ENCODE results near the gene PWWP2B. TPM values are rescaled to one million over a fixed set of nuclear protein-coding genes. Genes with fewer than 3 reads are reported as not detected.

The PWWP2B gene
- total and polyA plus RNA-seq, 4 donors: 2.0 to 8.7 (median 5.2) TPM

- intact Hi-C loops (cut with DNase I): no loop called here
- Histone ChIP-seq H3K9me3 (ENCODE audit: control insufficient read depth, low read length) (no peaks in the 10 kb centered on the region), H3K4me1 (ENCODE audit: control insufficient read depth in 1 of 2, insufficient read depth in 2 of 2, low read length in 2 of 2) (no peaks in the 10 kb centered on the region), H3K36me3 (ENCODE audit: control insufficient read depth in 1 of 2, insufficient read depth in 2 of 2, low read length in 1 of 2) (peaks cover 0 to 2% of the 10 kb centered on the region in 2 donors), H3K27me3 (ENCODE audit: control insufficient read depth in 1 of 2, insufficient read depth in 2 of 2, low read length in 1 of 2) (no peaks in the 10 kb centered on the region), H3K4me3 (ENCODE audit: low read length in 2 of 2) (no peak overlapping the region), H3K27ac (ENCODE audit: low read depth in 1 of 2, low read length in 2 of 2) (no peak overlapping the region)
- peak in 1 of 2 donors; percentile 38 for DNase-seq
- ATAC-seq (ENCODE audit: low FRiP score): no peak
- 83 to 91% methylated on average over 9 of the region's 9 CpGs for WGBS, 2 donors
Measured at GRCh38 chr10:132366499-132366898, 30.5 kb upstream of the PWWP2B start.

- Histone ChIP-seq H3K36me3 (ENCODE audit: control insufficient read depth in 1 of 2, insufficient read depth in 2 of 2, low read length in 1 of 2) (peaks cover 0 to 2% of the 10 kb centered on the region in 2 donors), H3K27me3 (ENCODE audit: control insufficient read depth in 1 of 2, insufficient read depth in 2 of 2, low read length in 1 of 2) (no peaks in the 10 kb centered on the region), H3K27ac (ENCODE audit: low read depth in 1 of 2, low read length in 2 of 2) (no peak overlapping the region), H3K4me1 (ENCODE audit: control insufficient read depth in 1 of 2, insufficient read depth in 2 of 2, low read length in 2 of 2) (no peaks in the 10 kb centered on the region), H3K4me3 (ENCODE audit: low read length in 2 of 2) (no peak overlapping the region), H3K9me3 (ENCODE audit: control insufficient read depth, low read length) (no peaks in the 10 kb centered on the region)
- no peak for ATAC-seq (ENCODE audit: low FRiP score)
- intact Hi-C loops (cut with DNase I): no loop called here
- 73 to 94% methylated on average over 4 of the region's 4 CpGs for WGBS, 2 donors
- DNase-seq: no peak
Measured at GRCh38 chr10:132368391-132368790, 28.6 kb upstream of the PWWP2B start.

GRCh38 chr10:132368881-132369635 is 27.9 kb upstream of the PWWP2B start:
- intact Hi-C loops (cut with DNase I): no loop called here

GRCh38 chr10:132369636-132370185 is 27.3 kb upstream of the PWWP2B start:
- no peak for ATAC-seq (ENCODE audit: low FRiP score)
- 90 to 93% methylated on average over 13 of the region's 13 CpGs for WGBS, 2 donors
- H3K27ac ChIP-seq (ENCODE audit: low read depth in 1 of 2, low read length in 2 of 2): no peak overlapping the region
- H3K36me3 ChIP-seq (ENCODE audit: control insufficient read depth in 1 of 2, insufficient read depth in 2 of 2, low read length in 1 of 2): peaks cover 0 to 2% of the 10 kb centered on the region in 2 donors
- peak; percentile 18 to 65 for DNase-seq
- H3K4me1 ChIP-seq (ENCODE audit: control insufficient read depth in 1 of 2, insufficient read depth in 2 of 2, low read length in 2 of 2): no peaks in the 10 kb centered on the region
- no peaks in the 10 kb centered on the region for H3K9me3 ChIP-seq (ENCODE audit: control insufficient read depth, low read length)
- no peaks in the 10 kb centered on the region for H3K27me3 ChIP-seq (ENCODE audit: control insufficient read depth in 1 of 2, insufficient read depth in 2 of 2, low read length in 1 of 2)
- H3K4me3 ChIP-seq (ENCODE audit: low read length in 2 of 2): no peak overlapping the region
- intact Hi-C loops (cut with DNase I): no loop called here

More at GRCh38 chr10:132368881-132369635, 27.9 kb upstream of the PWWP2B start:
- Histone ChIP-seq H3K4me3 (ENCODE audit: low read length in 2 of 2) (no peak overlapping the region), H3K27me3 (ENCODE audit: control insufficient read depth in 1 of 2, insufficient read depth in 2 of 2, low read length in 1 of 2) (no peaks in the 10 kb centered on the region), H3K9me3 (ENCODE audit: control insufficient read depth, low read length) (no peaks in the 10 kb centered on the region), H3K36me3 (ENCODE audit: control insufficient read depth in 1 of 2, insufficient read depth in 2 of 2, low read length in 1 of 2) (peaks cover 0 to 2% of the 10 kb centered on the region in 2 donors), H3K4me1 (ENCODE audit: control insufficient read depth in 1 of 2, insufficient read depth in 2 of 2, low read length in 2 of 2) (no peaks in the 10 kb centered on the region), H3K27ac (ENCODE audit: low read depth in 1 of 2, low read length in 2 of 2) (no peak overlapping the region)
- DNase-seq (peak in 1 of 2 donors; percentile 24), ATAC-seq (ENCODE audit: low FRiP score) (no peak)
- 82 to 85% methylated on average over 9 of the region's 9 CpGs for WGBS, 2 donors

GRCh38 chr10:132370426-132371340 is 26.3 kb upstream of the PWWP2B start:
- Histone ChIP-seq H3K27me3 (ENCODE audit: control insufficient read depth in 1 of 2, insufficient read depth in 2 of 2, low read length in 1 of 2) (no peaks in the 10 kb centered on the region), H3K27ac (ENCODE audit: low read depth in 1 of 2, low read length in 2 of 2) (no peak overlapping the region), H3K9me3 (ENCODE audit: control insufficient read depth, low read length) (no peaks in the 10 kb centered on the region), H3K4me3 (ENCODE audit: low read length in 2 of 2) (no peak overlapping the region), H3K36me3 (ENCODE audit: control insufficient read depth in 1 of 2, insufficient read depth in 2 of 2, low read length in 1 of 2) (peaks cover 0 to 2% of the 10 kb centered on the region in 2 donors), H3K4me1 (ENCODE audit: control insufficient read depth in 1 of 2, insufficient read depth in 2 of 2, low read length in 2 of 2) (no peaks in the 10 kb centered on the region)
- ATAC-seq (ENCODE audit: low FRiP score) (no peak), DNase-seq (peak; percentile 29 to 65)
- intact Hi-C loops (cut with DNase I): no loop called here
- 94 to 95% methylated on average over 29 to 31 of the region's 31 CpGs for WGBS, 2 donors

GRCh38 chr10:132371641-132372081 is 25.3 kb upstream of the PWWP2B start:
- intact Hi-C loops (cut with DNase I): no loop called here
- Histone ChIP-seq H3K4me1 (ENCODE audit: control insufficient read depth in 1 of 2, insufficient read depth in 2 of 2, low read length in 2 of 2) (no peaks in the 10 kb centered on the region), H3K36me3 (ENCODE audit: control insufficient read depth in 1 of 2, insufficient read depth in 2 of 2, low read length in 1 of 2) (no peaks in the 10 kb centered on the region), H3K4me3 (ENCODE audit: low read length in 2 of 2) (no peak overlapping the region), H3K9me3 (ENCODE audit: control insufficient read depth, low read length) (no peaks in the 10 kb centered on the region), H3K27me3 (ENCODE audit: control insufficient read depth in 1 of 2, insufficient read depth in 2 of 2, low read length in 1 of 2) (no peaks in the 10 kb centered on the region), H3K27ac (ENCODE audit: low read depth in 1 of 2, low read length in 2 of 2) (no peak overlapping the region)
- WGBS, 2 donors: 83 to 87% methylated on average over 9 of the region's 9 CpGs
- ATAC-seq (ENCODE audit: low FRiP score) (no peak), DNase-seq (peak in 1 of 2 donors; percentile 26)

GRCh38 chr10:132372516-132373095 is 24.4 kb upstream of the PWWP2B start:
- ATAC-seq (ENCODE audit: low FRiP score) (no peak), DNase-seq (peak; percentile 38 to 42)
- Histone ChIP-seq H3K27me3 (ENCODE audit: control insufficient read depth in 1 of 2, insufficient read depth in 2 of 2, low read length in 1 of 2) (no peaks in the 10 kb centered on the region), H3K4me1 (ENCODE audit: control insufficient read depth in 1 of 2, insufficient read depth in 2 of 2, low read length in 2 of 2) (no peaks in the 10 kb centered on the region), H3K36me3 (ENCODE audit: control insufficient read depth in 1 of 2, insufficient read depth in 2 of 2, low read length in 1 of 2) (no peaks in the 10 kb centered on the region), H3K9me3 (ENCODE audit: control insufficient read depth, low read length) (no peaks in the 10 kb centered on the region), H3K4me3 (ENCODE audit: low read length in 2 of 2) (no peak overlapping the region), H3K27ac (ENCODE audit: low read depth in 1 of 2, low read length in 2 of 2) (no peak overlapping the region)
- 93 to 94% methylated on average over 16 of the region's 16 CpGs for WGBS, 2 donors
- intact Hi-C loops (cut with DNase I): no loop called here

GRCh38 chr10:132373241-132373955 is 23.6 kb upstream of the PWWP2B start:
- Histone ChIP-seq H3K27me3 (ENCODE audit: control insufficient read depth in 1 of 2, insufficient read depth in 2 of 2, low read length in 1 of 2) (no peaks in the 10 kb centered on the region), H3K4me1 (ENCODE audit: control insufficient read depth in 1 of 2, insufficient read depth in 2 of 2, low read length in 2 of 2) (no peaks in the 10 kb centered on the region), H3K36me3 (ENCODE audit: control insufficient read depth in 1 of 2, insufficient read depth in 2 of 2, low read length in 1 of 2) (no peaks in the 10 kb centered on the region), H3K4me3 (ENCODE audit: low read length in 2 of 2) (no peak overlapping the region), H3K9me3 (ENCODE audit: control insufficient read depth, low read length) (no peaks in the 10 kb centered on the region), H3K27ac (ENCODE audit: low read depth in 1 of 2, low read length in 2 of 2) (no peak overlapping the region)
- intact Hi-C loops (cut with DNase I): no loop called here
- ATAC-seq (ENCODE audit: low FRiP score): no peak
- 87 to 90% methylated on average over 25 of the region's 25 CpGs for WGBS, 2 donors
- DNase-seq: peak; percentile 32 to 65
